ENCODE results near the gene M1AP.

The M1AP gene

GRCh38 chr2:74691929-74692328 is 43.8 kb upstream of the M1AP start:
- no peak for DNase-seq (ENCODE audit: low read depth)
- TF ChIP-seq, protein P1, sequence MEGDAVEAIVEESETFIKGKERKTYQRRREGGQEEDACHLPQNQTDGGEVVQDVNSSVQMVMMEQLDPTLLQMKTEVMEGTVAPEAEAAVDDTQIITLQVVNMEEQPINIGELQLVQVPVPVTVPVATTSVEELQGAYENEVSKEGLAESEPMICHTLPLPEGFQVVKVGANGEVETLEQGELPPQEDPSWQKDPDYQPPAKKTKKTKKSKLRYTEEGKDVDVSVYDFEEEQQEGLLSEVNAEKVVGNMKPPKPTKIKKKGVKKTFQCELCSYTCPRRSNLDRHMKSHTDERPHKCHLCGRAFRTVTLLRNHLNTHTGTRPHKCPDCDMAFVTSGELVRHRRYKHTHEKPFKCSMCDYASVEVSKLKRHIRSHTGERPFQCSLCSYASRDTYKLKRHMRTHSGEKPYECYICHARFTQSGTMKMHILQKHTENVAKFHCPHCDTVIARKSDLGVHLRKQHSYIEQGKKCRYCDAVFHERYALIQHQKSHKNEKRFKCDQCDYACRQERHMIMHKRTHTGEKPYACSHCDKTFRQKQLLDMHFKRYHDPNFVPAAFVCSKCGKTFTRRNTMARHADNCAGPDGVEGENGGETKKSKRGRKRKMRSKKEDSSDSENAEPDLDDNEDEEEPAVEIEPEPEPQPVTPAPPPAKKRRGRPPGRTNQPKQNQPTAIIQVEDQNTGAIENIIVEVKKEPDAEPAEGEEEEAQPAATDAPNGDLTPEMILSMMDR (IDR thresholded peaks at IDR 0.05; ENCODE audit: control insufficient read depth, extremely low read depth, insufficient read depth) = no peak
- H3K4me3 ChIP-seq (ENCODE audit: low read depth, low read length) = no peak overlapping the region

GRCh38 chr2:74690571-74690970 is 42.4 kb upstream of the M1AP start:
- TF ChIP-seq, protein P1 (IDR thresholded peaks at IDR 0.05; ENCODE audit: control insufficient read depth, extremely low read depth, insufficient read depth) = peak; percentile 57

DNA sequence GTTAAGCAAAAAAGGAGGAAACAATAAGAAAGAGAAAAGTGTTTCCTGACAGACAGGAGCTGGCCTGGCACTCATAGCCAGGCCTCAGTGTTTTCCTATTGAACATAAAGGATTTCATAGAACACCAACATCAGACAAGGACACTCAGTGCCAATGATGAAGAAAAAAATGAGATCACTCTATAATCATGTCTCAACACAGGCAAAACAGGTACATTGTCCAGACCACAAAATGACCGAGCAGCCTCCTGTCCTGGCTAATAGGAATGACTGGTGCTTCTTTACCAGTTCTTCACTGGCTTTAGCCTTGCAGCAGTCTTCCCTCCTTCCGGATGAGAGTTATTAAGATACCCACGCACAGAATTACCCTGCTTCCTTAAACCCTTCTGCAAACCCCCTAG is 41.5 kb upstream of the M1AP start:
- H3K4me3 ChIP-seq (ENCODE audit: low read depth, low read length) = no peak overlapping the region
- TF ChIP-seq, protein P1 (IDR thresholded peaks at IDR 0.05; ENCODE audit: control insufficient read depth, extremely low read depth, insufficient read depth) = no peak
- no peak for DNase-seq (ENCODE audit: low read depth)

More at GRCh38 chr2:74690571-74690970, 42.4 kb upstream of the M1AP start:
- peak; percentile 18 for DNase-seq (ENCODE audit: low read depth)
- no peak overlapping the region for H3K4me3 ChIP-seq (ENCODE audit: low read depth, low read length)

- TF ChIP-seq, protein P1 (IDR thresholded peaks at IDR 0.05; ENCODE audit: control insufficient read depth, extremely low read depth, insufficient read depth) = no peak
- H3K4me3 ChIP-seq (ENCODE audit: low read depth, low read length) = no peak overlapping the region
- no peak for DNase-seq (ENCODE audit: low read depth)
Measured at GRCh38 chr2:74688881-74689280, 40.8 kb upstream of the M1AP start.

DNA sequence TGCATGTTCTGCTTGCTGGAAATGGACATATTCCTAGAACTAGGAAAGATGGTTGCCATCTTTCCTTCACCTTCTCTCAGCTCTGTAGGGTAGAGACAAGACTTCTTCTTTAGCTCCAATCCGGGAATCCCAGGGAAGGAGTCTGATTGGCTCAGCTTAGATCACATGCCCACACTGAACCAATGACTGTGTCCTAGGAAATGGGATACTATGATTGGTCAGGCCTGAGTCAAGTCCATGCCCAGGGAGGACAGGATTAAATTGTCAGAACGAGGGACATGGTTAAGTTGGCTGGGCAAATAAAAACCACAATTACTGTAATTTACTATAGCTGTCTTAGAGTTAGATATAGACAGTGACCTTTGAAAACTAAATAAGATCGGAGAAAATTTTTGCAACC is 37.3 kb upstream of the M1AP start:
- TF ChIP-seq, protein P1 (IDR thresholded peaks at IDR 0.05; ENCODE audit: control insufficient read depth, extremely low read depth, insufficient read depth) = no peak
- no peak for DNase-seq (ENCODE audit: low read depth)
- H3K4me3 ChIP-seq (ENCODE audit: low read depth, low read length) = no peak overlapping the region

DNA sequence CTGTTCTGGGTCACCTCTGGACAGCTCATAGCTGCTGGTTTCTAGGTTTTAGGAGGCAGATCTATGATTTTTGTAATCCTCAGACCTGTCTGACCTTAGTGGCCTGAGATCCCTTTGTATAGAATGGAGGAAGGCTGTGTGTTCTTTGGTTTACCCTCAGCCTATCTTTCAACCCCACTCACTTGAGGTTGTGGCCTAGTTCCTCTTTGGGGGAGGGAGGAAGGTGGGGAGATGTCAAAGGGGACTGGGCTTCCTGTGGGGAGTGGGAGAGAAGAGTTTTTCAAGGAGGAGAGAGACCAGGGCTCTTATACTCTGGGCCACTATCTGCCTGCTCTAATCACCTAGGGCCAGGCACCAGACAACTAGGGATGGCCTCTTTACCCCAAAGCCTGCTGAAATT is 34.4 kb upstream of the M1AP start:
- TF ChIP-seq, protein P1 (IDR thresholded peaks at IDR 0.05; ENCODE audit: control insufficient read depth, extremely low read depth, insufficient read depth) = no peak
- DNase-seq (ENCODE audit: low read depth) = no peak
- H3K4me3 ChIP-seq (ENCODE audit: low read depth, low read length) = no peak overlapping the region

- TF ChIP-seq, protein P1 (IDR thresholded peaks at IDR 0.05; ENCODE audit: control insufficient read depth, extremely low read depth, insufficient read depth) = no peak
- H3K4me3 ChIP-seq (ENCODE audit: low read depth, low read length) = no peak overlapping the region
- no peak for DNase-seq (ENCODE audit: low read depth)
Measured at GRCh38 chr2:74679615-74680014, 31.5 kb upstream of the M1AP start.

Data from LNCaP clone FGC (cell line).